Loucy (cell line): ENCODE data around the gene CSF1.

Experiments used
- H2AFZ ChIP-seq: fragments of 200-600 bp; sonication (generic); 2 replicates; pipeline ENCODE4 v1.6.0; 2016; ENCODE audit warnings: antibody characterized with exemption, mild to moderate bottlenecking, low read length, moderate library complexity
- H3F3A ChIP-seq: fragments of 200-600 bp; 2 replicates; pipeline ENCODE4 v1.6.0; 2016; ENCODE audit warnings: antibody characterized with exemption, low read depth, mild to moderate bottlenecking
- H3K27me3 ChIP-seq: fragments of 200-600 bp; sonication (generic); 2 replicates; pipeline ENCODE4 v1.6.1; 2014; ENCODE audit warnings: low read length, mild to moderate bottlenecking; ENCODE audit not compliant: insufficient read depth, poor library complexity, severe bottlenecking
- H3K36me3 ChIP-seq: fragments of 200-600 bp; sonication (generic); 2 replicates; pipeline ENCODE4 v1.6.1; 2016; ENCODE audit warnings: low read length; ENCODE audit not compliant: insufficient read depth
- H3K4me1 ChIP-seq: fragments of 200-600 bp; sonication (generic); 2 replicates; pipeline ENCODE4 v1.5.1; 2014; ENCODE audit warnings: low read length, mild to moderate bottlenecking; ENCODE audit not compliant: insufficient read depth, poor library complexity, severe bottlenecking
- H3K4me2 ChIP-seq: fragments of 200-600 bp; sonication (generic); 2 replicates; pipeline ENCODE4 v1.6.0; 2014; ENCODE audit warnings: antibody characterized with exemption, low read length, low read depth, mild to moderate bottlenecking; ENCODE audit not compliant: poor library complexity, severe bottlenecking
- H3K4me3 ChIP-seq: fragments of 200-600 bp; sonication (generic); 2 replicates; pipeline ENCODE4 v1.5.1; 2014; ENCODE audit warnings: low read length, mild to moderate bottlenecking, mixed read lengths; ENCODE audit not compliant: poor library complexity, severe bottlenecking
- H3K79me2 ChIP-seq: fragments of 200-600 bp; sonication (generic); 2 replicates; pipeline ENCODE4 v1.6.1; 2014; ENCODE audit warnings: low read length; ENCODE audit not compliant: insufficient read depth
- H3K9ac ChIP-seq: fragments of 200-600 bp; sonication (generic); 2 replicates; pipeline ENCODE4 v1.6.0; 2014; ENCODE audit warnings: mild to moderate bottlenecking, low read depth, low read length, moderate library complexity; ENCODE audit not compliant: poor library complexity, severe bottlenecking
- H3K9me2 ChIP-seq: fragments of 200-600 bp; sonication (generic); replicated peaks from 2 replicates; pipeline ENCODE4 v1.6.1; 2016; ENCODE audit warnings: low read depth, low read length, mixed read lengths
- H3K9me3 ChIP-seq: fragments of 200-600 bp; sonication (generic); 2 replicates; pipeline ENCODE4 v1.6.1; 2014; ENCODE audit warnings: mild to moderate bottlenecking, antibody characterized with exemption, low read length, low read depth; ENCODE audit not compliant: insufficient read depth
- H4K20me1 ChIP-seq: fragments of 200-600 bp; sonication (generic); 2 replicates; pipeline ENCODE4 v1.6.0; 2014; ENCODE audit warnings: antibody characterized with exemption, low read length, mild to moderate bottlenecking; ENCODE audit not compliant: insufficient read depth, poor library complexity, severe bottlenecking
- CTCF ChIP-seq: fragments of 200-600 bp; sonication (generic); conservative IDR thresholded peaks from 2 replicates; pipeline ENCODE4 v1.5.1; 2014; ENCODE audit warnings: mild to moderate bottlenecking, antibody characterized with exemption, low read length
- EZH2phosphoT487 ChIP-seq: fragments of 200-600 bp; IDR thresholded peaks from 2 replicates; pipeline ENCODE4 v1.6.1; 2018; ENCODE audit warnings: antibody characterized with exemption, mild to moderate bottlenecking, moderate library complexity, borderline replicate concordance

Gene CSF1

GRCh38 chr1:109924316-109924715 lies 13.7 kb downstream of the CSF1 start:
- Histone ChIP-seq H2AFZ (no peak overlapping the region), H3K9me2 (no peaks in the 10 kb centered on the region), H3K9me3 (no peaks in the 10 kb centered on the region), H3K4me3 (peak overlapping the region; percentile 16), H3K79me2 (peaks cover 68% of the 10 kb centered on the region), H3K36me3 (peaks cover 98% of the 10 kb centered on the region), H4K20me1 (peaks cover 87% of the 10 kb centered on the region), H3K9ac (no peak overlapping the region), H3F3A (no peaks in the 10 kb centered on the region), H3K4me2 (peak overlapping the region; percentile 44), H3K4me1 (peaks cover 9% of the 10 kb centered on the region), H3K27me3 (no peaks in the 10 kb centered on the region)
- TF ChIP-seq CTCF (no peak), EZH2phosphoT487 (no peak)

GRCh38 chr1:109925159-109925990 lies 14.7 kb downstream of the CSF1 start:
- TF ChIP-seq EZH2phosphoT487 (no peak), CTCF (no peak)
- Histone ChIP-seq H3K36me3 (peaks cover 100% of the 10 kb centered on the region), H3K4me3 (no peak overlapping the region), H2AFZ (no peak overlapping the region), H3F3A (0 out of 2 replicates have a peak, but pooled peaks cover 3% of the 10 kb centered on the region), H3K4me2 (no peak overlapping the region), H3K9ac (no peak overlapping the region), H3K27me3 (no peaks in the 10 kb centered on the region), H4K20me1 (peaks cover 85% of the 10 kb centered on the region), H3K9me2 (no peaks in the 10 kb centered on the region), H3K4me1 (peaks cover 9% of the 10 kb centered on the region), H3K9me3 (no peaks in the 10 kb centered on the region), H3K79me2 (peaks cover 59% of the 10 kb centered on the region)

DNA sequence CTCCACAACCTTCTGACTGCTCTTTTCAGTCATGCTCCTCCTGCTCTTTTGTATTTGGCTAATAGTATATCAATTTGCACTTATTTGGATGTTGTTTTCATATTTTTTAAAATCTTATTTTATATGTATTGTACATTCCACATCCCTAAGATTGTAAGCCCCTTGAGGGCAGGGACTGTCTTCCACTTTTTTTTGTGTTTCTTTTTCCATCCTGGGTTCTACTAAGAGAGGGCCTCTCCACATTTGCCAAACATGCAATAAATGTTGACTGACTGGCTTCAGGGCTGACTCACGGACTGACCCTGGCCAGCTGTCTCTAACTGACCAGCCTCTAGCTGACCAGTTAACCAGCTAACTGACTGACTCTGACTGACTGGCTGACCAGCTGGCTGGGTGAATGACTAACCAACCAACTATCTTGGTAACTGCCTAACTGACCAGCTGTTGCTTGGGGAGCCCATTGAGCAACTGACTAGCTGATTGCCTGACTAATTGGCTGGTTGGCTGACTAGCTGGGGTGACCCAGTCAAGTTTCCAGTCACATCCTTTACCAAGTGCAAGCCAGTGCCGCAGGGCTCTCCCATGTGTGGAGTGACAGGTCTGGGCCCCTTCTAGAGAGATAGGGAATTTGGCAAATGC lies 16.1 kb downstream of the CSF1 start:
- H3K79me2 ChIP-seq: peaks cover 45% of the 10 kb centered on the region
- no peaks in the 10 kb centered on the region for H3K27me3 ChIP-seq
- no peaks in the 10 kb centered on the region for H3K9me2 ChIP-seq
- H2AFZ ChIP-seq: no peak overlapping the region
- H3K36me3 ChIP-seq: peaks cover 88% of the 10 kb centered on the region
- no peak overlapping the region for H3K4me2 ChIP-seq
- 0 out of 2 replicates have a peak, but pooled peaks cover 8% of the 10 kb centered on the region for H3F3A ChIP-seq
- H4K20me1 ChIP-seq: peaks cover 73% of the 10 kb centered on the region
- peaks cover 7% of the 10 kb centered on the region for H3K4me1 ChIP-seq
- H3K9ac ChIP-seq: no peak overlapping the region
- no peak for TF ChIP-seq CTCF
- no peak for TF ChIP-seq EZH2phosphoT487
- H3K4me3 ChIP-seq: no peak overlapping the region
- H3K9me3 ChIP-seq: no peaks in the 10 kb centered on the region
